Left renal cortex interstitium (tissue), 4 donors: Measurements from ENCODE around the gene CAMK2A. TPM values are rescaled to one million over a fixed set of nuclear protein-coding genes. Genes with fewer than 3 reads are reported as not detected.

Experiments used
- DNase-seq, 4 donors: peaks; one replicate each; pipeline ENCODE4 v3.0.0-alpha.2; 2013; ENCODE audit warnings: low read depth in 4 of 4, low spot score in 2 of 4, missing footprints in 1 of 4
- polyA plus RNA-seq, 4 donors: library from polyadenylated mRNA; unstranded; fragments of 120-200 nt; gene quantifications; one replicate each; pipeline ENCODE4 v1.2.1, GENCODE V29; 2013; ENCODE audit not compliant: insufficient read length in 4 of 4

CAMK2A gene
- polyA plus RNA-seq, 4 donors, result 2.7 to 5.9 (median 3.7) TPM

DNA sequence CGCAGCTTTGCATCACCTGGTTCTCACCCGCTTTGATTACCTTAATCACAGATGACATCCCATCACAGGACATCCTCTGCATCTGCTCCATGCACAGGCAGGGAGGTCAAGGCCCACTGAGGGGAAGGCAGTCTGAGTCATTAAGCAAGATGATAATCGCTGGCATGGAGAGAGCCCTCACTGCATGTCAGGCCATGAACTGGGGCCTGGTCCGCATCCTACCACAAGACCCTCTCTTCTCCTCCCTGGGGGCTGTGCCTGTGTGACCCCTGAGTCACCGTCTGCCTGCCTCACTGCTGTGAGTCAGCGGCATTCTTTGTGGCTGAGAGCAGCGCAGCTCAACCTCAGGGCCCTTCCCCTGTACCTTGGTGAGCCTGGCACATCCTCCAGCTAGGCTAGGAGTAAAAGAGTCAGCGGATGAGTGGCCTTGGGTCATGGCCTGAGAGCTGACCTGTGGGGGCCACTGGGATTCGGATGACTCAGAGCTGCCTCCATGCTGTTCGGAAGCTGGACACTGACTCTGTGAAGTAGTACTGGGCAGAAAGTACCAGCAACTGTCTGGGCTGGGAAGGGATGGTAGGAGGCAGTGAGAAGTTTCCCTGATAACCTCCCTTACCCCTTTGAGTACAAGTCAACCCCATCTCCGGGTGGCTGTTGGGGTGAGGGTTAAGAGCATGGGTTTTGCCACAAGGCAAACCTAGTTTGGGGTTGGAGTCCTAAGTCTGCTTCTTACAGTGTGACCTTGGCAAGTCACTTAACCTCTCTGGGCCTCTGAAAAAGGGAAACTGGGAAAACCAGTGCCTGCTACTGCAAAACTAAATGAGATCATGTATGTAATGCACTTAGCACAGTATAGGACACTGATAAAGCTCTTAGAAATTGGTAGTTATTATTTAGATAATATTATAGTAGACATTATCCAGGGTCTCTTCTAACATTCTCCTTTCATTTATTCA is 27.8 kb upstream of the CAMK2A start:
- no peak for DNase-seq

DNA sequence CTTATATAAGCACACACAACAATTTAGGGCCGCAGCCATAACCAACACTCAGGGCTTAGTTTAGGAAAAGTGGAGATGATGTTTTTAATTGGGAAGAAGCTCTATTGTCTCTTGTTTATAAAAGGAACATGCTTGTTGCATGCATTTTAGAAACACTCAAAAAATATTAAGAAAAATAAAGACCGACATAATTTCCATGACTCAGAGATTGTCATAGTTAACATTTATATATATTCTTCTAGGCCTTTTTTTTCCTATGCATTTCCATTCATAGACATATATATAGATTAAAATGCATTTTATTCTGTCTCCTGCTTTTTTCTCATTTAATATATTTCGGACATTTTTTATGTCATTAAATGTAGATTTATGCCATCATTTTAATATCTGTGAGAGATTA is 26.7 kb upstream of the CAMK2A start:
- DNase-seq, result no peak

- no peak for DNase-seq
These were observed 25.7 kb upstream of the CAMK2A start for GRCh38 chr5:150315245-150315644.

DNA sequence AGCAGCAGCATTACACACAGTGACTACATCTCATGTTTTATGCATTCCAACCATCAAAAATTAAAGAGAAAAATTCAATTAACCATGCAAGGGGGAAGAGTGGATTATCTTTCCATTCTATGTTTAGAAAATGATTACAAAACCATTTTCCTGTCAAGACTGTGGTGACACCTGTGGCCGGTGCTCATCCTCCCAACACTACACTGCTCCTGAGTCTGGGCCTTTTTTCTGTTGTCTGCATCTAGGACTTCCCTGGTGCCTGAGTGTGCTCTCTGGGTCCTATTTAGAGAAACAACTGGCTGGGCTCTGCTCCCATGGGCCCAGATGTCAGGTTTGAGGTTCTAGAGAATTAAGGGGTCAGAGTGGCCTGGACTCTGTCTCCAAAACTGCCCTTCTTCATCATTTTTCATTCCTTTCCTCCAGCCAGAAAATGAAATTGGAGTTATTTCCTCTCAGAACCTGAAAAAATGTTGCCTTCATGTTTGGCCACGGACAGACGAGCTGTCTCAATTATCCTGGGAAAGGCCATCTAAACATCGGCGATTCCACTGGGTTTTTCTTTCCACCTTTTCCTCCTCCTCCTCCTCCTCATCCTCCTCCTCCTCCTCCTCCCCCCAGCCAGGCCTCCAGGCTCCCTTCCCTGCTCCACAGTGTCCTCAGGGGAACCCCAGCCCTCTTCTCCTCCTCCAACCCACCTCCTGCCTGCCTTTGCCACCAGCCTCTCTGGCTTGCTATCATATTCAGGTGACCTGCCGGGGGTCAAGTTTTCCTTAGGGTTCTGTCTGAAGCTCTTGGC is 24.5 kb upstream of the CAMK2A start:
- no peak for DNase-seq

GRCh38 chr5:150313501-150313900 is 23.9 kb upstream of the CAMK2A start:
- no peak for DNase-seq

DNA sequence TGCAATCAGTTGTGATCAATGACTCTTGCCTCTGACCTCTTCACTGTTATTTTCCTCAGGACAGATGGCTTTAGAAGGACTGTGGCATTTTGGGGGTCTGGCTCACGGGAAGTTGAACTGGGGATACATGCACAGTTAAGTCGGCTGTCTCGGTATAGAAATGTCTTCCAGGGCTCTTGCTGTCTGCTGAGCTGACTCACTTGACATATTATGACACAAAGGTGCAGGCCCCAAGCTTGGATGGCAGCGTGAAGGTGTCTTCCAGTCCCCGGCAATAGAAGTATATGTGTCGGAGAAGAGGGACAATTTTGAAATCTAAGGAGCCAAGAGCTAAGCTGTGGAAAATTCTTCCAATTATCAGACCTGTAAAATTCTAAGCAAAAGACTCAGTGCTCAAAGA is 22.9 kb upstream of the CAMK2A start:
- DNase-seq, result no peak

DNA sequence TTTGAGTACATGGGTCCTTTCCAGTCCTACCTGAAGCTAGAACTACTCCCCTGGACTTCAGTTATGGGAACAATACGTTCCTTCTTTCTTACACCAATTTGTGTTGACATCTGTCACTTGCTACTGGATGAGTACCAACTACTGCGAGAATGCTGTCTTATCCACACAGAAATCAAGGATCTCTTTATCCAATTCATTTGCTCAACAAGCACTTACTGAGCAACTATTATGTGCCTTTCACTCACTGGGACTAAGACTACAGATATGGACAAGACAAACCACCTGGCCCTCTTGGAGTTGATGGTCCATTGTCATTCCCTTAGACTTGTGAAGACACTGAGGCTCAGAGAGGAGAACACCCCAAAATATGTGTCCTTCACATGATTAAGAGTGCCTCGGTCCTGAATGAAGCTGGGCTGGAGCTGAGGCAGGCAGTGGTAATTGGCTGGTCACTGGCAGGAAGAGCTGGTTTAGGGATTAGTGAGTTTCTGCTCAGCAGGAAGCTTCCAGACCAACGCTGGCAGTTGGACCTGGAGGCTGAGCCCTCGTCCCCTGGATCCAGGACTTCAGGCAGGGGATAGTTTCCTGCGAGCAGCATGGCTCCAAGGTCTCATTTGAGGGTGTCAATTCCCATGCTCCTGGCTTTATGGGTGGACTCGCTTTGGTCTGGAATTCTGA is 21.6 kb upstream of the CAMK2A start:
- no peak for DNase-seq

GRCh38 chr5:150310246-150310645 is 20.7 kb upstream of the CAMK2A start:
- no peak for DNase-seq

GRCh38 chr5:150309886-150310239 is 20.3 kb upstream of the CAMK2A start:
- no peak for DNase-seq

DNA sequence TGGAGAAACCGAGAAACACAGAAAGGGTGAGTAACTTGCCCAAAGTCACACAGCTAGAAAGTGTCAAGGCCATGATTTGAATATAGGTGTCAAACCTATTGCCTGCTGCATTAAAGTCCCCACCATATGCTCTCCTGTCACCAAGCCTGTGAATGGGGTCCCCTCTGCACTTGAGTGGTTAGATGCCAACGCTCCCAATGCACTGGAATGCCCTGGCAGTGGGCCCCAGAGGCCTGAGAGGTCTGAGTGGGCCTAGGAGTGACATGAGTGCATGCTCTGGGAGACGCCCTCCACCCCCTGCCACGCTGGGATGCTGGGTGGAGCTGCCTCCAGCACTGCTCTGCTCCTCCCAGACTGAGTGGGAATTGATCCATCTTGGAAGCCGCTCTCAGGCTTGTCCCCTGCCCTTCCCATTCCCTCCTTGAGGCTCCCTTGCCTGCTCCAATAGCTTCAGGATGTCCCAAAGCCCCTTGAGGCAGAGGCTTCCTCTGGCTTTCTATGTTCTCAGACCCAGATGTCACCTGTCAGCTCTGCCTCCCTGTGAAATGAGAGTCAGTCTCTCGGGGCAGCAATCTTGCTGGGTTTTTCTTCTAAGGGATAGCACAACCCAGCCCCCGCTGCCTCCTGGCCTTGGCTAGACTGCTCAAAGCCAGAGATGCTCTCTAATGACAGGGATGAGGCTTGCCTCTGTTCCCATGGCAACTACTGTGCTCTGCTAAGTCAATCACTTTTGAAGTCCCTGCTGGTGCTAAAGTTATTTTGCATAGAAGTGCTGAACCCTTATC is 19.7 kb upstream of the CAMK2A start:
- DNase-seq, result no peak

- no peak for DNase-seq
These were observed 18.2 kb upstream of the CAMK2A start for GRCh38 chr5:150307617-150308426.

DNA sequence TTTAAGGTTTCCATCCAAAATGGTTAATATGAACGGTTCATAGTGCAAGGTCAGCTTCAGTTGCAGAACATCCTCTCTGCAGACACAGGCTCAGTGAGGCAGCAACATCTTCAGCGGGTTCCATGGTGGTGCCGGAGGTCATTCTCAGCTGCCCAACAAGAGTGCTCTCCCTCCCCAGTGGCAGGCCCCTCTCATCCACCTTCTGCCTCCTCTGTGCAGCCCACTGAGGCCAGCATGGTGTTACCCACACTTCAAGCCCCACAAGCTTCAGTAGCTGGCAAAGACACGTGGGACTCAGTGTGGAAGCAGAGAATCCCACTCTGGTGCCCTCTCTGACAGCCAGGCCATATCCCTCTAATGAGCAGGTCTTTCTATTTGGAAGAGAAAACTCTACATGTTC is 17.2 kb upstream of the CAMK2A start:
- no peak for DNase-seq

DNA sequence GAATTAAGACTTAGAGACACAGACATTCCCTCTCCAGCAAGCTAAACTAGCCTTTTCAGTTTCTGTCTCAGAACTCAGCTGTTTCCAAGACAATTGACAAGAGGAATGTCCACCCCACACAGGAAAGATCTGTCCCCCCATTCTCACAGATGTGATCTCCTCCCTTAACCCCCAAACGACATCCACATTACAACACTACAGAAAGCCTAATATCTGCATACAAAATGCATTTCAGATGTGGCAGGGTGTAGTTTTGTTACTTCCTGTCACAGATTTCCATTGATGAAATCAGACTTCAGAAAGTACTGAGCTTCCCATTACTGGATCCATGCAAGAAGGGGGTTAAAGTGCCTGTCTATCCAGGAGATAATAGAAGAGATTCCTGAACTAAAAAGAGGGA is 16.0 kb upstream of the CAMK2A start:
- no peak for DNase-seq

DNA sequence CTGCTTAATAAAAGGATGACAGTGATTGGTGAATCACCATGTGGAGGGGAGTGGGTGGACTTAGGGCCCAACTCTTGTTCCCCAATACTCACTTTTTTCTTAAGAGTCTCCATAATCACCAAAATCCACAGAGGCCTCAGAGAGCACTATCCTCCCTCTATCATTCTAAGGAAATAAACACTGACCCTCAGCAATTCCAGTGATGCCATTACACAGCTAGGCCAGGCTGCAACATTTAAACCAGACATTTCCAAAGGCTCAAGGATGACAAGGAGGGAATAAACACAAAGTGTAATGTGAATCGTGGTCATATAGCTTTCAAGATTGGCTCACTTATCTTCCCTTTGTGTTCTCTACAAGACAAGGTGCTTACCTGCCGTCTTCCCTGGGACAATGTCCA is 15.5 kb upstream of the CAMK2A start:
- no peak for DNase-seq

DNA sequence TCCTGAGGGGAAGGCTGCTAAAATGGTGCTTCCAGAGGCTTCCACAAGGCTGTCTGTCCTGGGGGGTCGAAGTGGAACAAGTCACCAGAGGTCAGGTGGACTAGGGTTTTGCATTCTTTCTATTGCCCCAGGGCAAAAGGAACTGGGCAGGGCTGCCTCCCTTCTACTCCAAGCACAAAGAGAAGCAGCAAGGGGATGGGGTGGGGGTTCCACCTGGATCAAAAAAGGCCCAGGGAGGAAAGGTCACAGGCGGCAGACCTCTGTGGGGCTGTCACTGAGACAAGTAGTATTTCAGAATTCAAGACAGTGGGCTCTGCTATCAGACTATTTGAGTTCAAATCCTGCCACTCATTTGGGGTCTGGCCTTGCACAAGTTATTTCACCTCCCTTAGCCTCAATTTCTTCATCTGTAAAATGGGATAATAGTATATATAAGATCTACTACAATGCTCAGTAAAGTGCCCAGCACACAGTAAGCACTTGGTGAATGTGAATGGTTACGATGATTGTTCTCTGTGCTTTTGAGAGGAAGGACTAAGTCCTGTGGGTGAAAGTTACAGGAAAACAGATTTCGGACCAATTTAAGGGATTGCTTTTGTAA is 15.0 kb upstream of the CAMK2A start:
- DNase-seq, result no peak

- DNase-seq, result peak in 2 of 4 donors; percentile 65 to 69
These were observed 14.2 kb upstream of the CAMK2A start for GRCh38 chr5:150303660-150304386.

GRCh38 chr5:150303070-150303615 is 13.6 kb upstream of the CAMK2A start:
- DNase-seq, result no peak
